ENCODE measurements around the gene SNX10.

- TF ChIP-seq CTCF (IDR thresholded peaks at IDR 0.05) (no peak), POLR2A (IDR thresholded peaks at IDR 0.05) (no peak)
These were observed 25.5 kb downstream of the SNX10 start for GRCh38 chr7:26317211-26317610.

All from adrenal gland (tissue), 5 donors.